ENCODE data around the gene BMAL2.

BMAL2 gene

GRCh38 chr12:27331927-27332324 lies 710 bp upstream of the BMAL2 start:
- Histone ChIP-seq H2BK5ac (ENCODE audit: low read depth, low read length, poor library complexity) (peak overlapping the region; percentile 16), H3K79me2 (ENCODE audit: control insufficient read depth, insufficient read depth, low read length, poor library complexity) (peaks cover 4% of the 10 kb centered on the region), H2BK12ac (ENCODE audit: low read length) (peak overlapping the region; percentile 15), H3K9ac (ENCODE audit: low read length) (no peak overlapping the region), H4K8ac (ENCODE audit: low read depth, low read length) (no peak overlapping the region), H3K9me3 (ENCODE audit: insufficient read depth, low read depth, low read length) (no peaks in the 10 kb centered on the region), H3K4me3 (ENCODE audit: low read depth, low read length) (no peak overlapping the region), H3K23ac (ENCODE audit: low read length) (no peak overlapping the region), H3K27ac (ENCODE audit: low read depth, low read length) (peak overlapping the region; percentile 12), H2BK120ac (ENCODE audit: insufficient read depth, low read length, poor library complexity) (no peak overlapping the region), H3K14ac (ENCODE audit: low read length) (no peak overlapping the region), H3K4me1 (ENCODE audit: control insufficient read depth in 1 of 2, insufficient read depth in 2 of 2, low read length in 2 of 2) (peaks cover 8 to 11% of the 10 kb centered on the region in 2 experiments), H4K12ac (ENCODE audit: low read depth, low read length) (no peak overlapping the region), H3K18ac (ENCODE audit: low read length) (no peak overlapping the region), H2AK5ac (ENCODE audit: low read length) (no peak overlapping the region), H2AFZ (ENCODE audit: insufficient read depth, low read length, poor library complexity) (no peak overlapping the region), H3K36me3 (ENCODE audit: control insufficient read depth in 1 of 2, insufficient read depth in 2 of 2, low read length in 2 of 2) (peaks cover 0 to 5% of the 10 kb centered on the region in 2 experiments), H4K91ac (ENCODE audit: low read depth, low read length) (peak overlapping the region; percentile 54), H3K4ac (ENCODE audit: low read depth, low read length) (no peak overlapping the region), H3K27me3 (ENCODE audit: insufficient read depth, low read length) (peaks cover 7% of the 10 kb centered on the region), H3K79me1 (ENCODE audit: low read length) (peaks cover 8% of the 10 kb centered on the region), H3K4me2 (ENCODE audit: low read length) (peak overlapping the region; percentile 94)
- DNase-seq: peak; percentile 5 to 50
- WGBS (ENCODE audit: extremely low coverage, insufficient coverage, insufficient read length): no CpG with 5 or more reads among the region's 3 CpGs

- Histone ChIP-seq H3K4me1 (ENCODE audit: control insufficient read depth in 1 of 2, insufficient read depth in 2 of 2, low read length in 2 of 2) (peaks cover 8 to 11% of the 10 kb centered on the region in 2 experiments), H4K91ac (ENCODE audit: low read depth, low read length) (peak overlapping the region; percentile 54), H2BK5ac (ENCODE audit: low read depth, low read length, poor library complexity) (peak overlapping the region; percentile 16), H3K27me3 (ENCODE audit: insufficient read depth, low read length) (peaks cover 7% of the 10 kb centered on the region), H3K4me2 (ENCODE audit: low read length) (peak overlapping the region; percentile 94), H4K12ac (ENCODE audit: low read depth, low read length) (peak overlapping the region; percentile 77), H2BK12ac (ENCODE audit: low read length) (peak overlapping the region; percentile 2), H3K79me1 (ENCODE audit: low read length) (peaks cover 8% of the 10 kb centered on the region), H2BK120ac (ENCODE audit: insufficient read depth, low read length, poor library complexity) (peak overlapping the region; percentile 23), H3K79me2 (ENCODE audit: control insufficient read depth, insufficient read depth, low read length, poor library complexity) (peaks cover 4% of the 10 kb centered on the region), H3K9ac (ENCODE audit: low read length) (no peak overlapping the region), H3K9me3 (ENCODE audit: insufficient read depth, low read depth, low read length) (no peaks in the 10 kb centered on the region), H2AFZ (ENCODE audit: insufficient read depth, low read length, poor library complexity) (peak overlapping the region; percentile 94), H3K18ac (ENCODE audit: low read length) (no peak overlapping the region), H3K4me3 (ENCODE audit: low read depth, low read length) (peak overlapping the region; percentile 82), H3K36me3 (ENCODE audit: control insufficient read depth in 1 of 2, insufficient read depth in 2 of 2, low read length in 2 of 2) (peaks cover 0 to 3% of the 10 kb centered on the region in 2 experiments), H3K4ac (ENCODE audit: low read depth, low read length) (no peak overlapping the region), H3K14ac (ENCODE audit: low read length) (peak overlapping the region; percentile 67), H4K8ac (ENCODE audit: low read depth, low read length) (peak overlapping the region; percentile 74), H3K27ac (ENCODE audit: low read depth, low read length) (no peak overlapping the region), H2AK5ac (ENCODE audit: low read length) (no peak overlapping the region), H3K23ac (ENCODE audit: low read length) (no peak overlapping the region)
- WGBS (ENCODE audit: extremely low coverage, insufficient coverage, insufficient read length): no CpG with 5 or more reads among the region's 10 CpGs
- DNase-seq: no peak
Measured at GRCh38 chr12:27332407-27332713, 276 bp upstream of the BMAL2 start.

- H3K23ac ChIP-seq (ENCODE audit: low read length): no peak overlapping the region
- no peak overlapping the region for H4K12ac ChIP-seq (ENCODE audit: low read depth, low read length)
- no peak overlapping the region for H3K4ac ChIP-seq (ENCODE audit: low read depth, low read length)
- no peak overlapping the region for H2AK5ac ChIP-seq (ENCODE audit: low read length)
- peak; percentile 80 to 85 for DNase-seq
- H3K4me3 ChIP-seq (ENCODE audit: low read depth, low read length): peak overlapping the region; percentile 82
- H4K91ac ChIP-seq (ENCODE audit: low read depth, low read length): peak overlapping the region; percentile 82
- no peak overlapping the region for H2BK120ac ChIP-seq (ENCODE audit: insufficient read depth, low read length, poor library complexity)
- H2BK5ac ChIP-seq (ENCODE audit: low read depth, low read length, poor library complexity): no peak overlapping the region
- H3K18ac ChIP-seq (ENCODE audit: low read length): no peak overlapping the region
- H3K9me3 ChIP-seq (ENCODE audit: insufficient read depth, low read depth, low read length): no peaks in the 10 kb centered on the region
- no peak overlapping the region for H2BK12ac ChIP-seq (ENCODE audit: low read length)
- no peak overlapping the region for H4K8ac ChIP-seq (ENCODE audit: low read depth, low read length)
- peaks cover 7% of the 10 kb centered on the region for H3K27me3 ChIP-seq (ENCODE audit: insufficient read depth, low read length)
- H3K4me2 ChIP-seq (ENCODE audit: low read length): peak overlapping the region; percentile 94
- WGBS (ENCODE audit: extremely low coverage, insufficient coverage, insufficient read length): no CpG with 5 or more reads among the region's 40 CpGs
- no peaks in the 10 kb centered on the region for H3K36me3 ChIP-seq (ENCODE audit: control insufficient read depth in 1 of 2, insufficient read depth in 2 of 2, low read length in 2 of 2)
- peak overlapping the region; percentile 66 for H3K9ac ChIP-seq (ENCODE audit: low read length)
- peaks cover 4% of the 10 kb centered on the region for H3K79me2 ChIP-seq (ENCODE audit: control insufficient read depth, insufficient read depth, low read length, poor library complexity)
- H3K14ac ChIP-seq (ENCODE audit: low read length): peak overlapping the region; percentile 38
- H2AFZ ChIP-seq (ENCODE audit: insufficient read depth, low read length, poor library complexity): peak overlapping the region; percentile 94
- peaks cover 8% of the 10 kb centered on the region for H3K79me1 ChIP-seq (ENCODE audit: low read length)
- H3K27ac ChIP-seq (ENCODE audit: low read depth, low read length): no peak overlapping the region
- H3K4me1 ChIP-seq (ENCODE audit: control insufficient read depth in 1 of 2, insufficient read depth in 2 of 2, low read length in 2 of 2): peaks cover 8 to 11% of the 10 kb centered on the region in 2 experiments
Measured at GRCh38 chr12:27333403-27334009, 870 bp downstream of the BMAL2 start.

- Histone ChIP-seq H2AK5ac (ENCODE audit: low read length) (no peak overlapping the region), H3K36me3 (ENCODE audit: control insufficient read depth in 1 of 2, insufficient read depth in 2 of 2, low read length in 2 of 2) (no peaks in the 10 kb centered on the region), H2BK120ac (ENCODE audit: insufficient read depth, low read length, poor library complexity) (no peak overlapping the region), H2AFZ (ENCODE audit: insufficient read depth, low read length, poor library complexity) (no peak overlapping the region), H3K9me3 (ENCODE audit: insufficient read depth, low read depth, low read length) (no peaks in the 10 kb centered on the region), H2BK5ac (ENCODE audit: low read depth, low read length, poor library complexity) (no peak overlapping the region), H2BK12ac (ENCODE audit: low read length) (no peak overlapping the region), H3K79me2 (ENCODE audit: control insufficient read depth, insufficient read depth, low read length, poor library complexity) (peaks cover 4% of the 10 kb centered on the region), H3K14ac (ENCODE audit: low read length) (no peak overlapping the region), H3K9ac (ENCODE audit: low read length) (no peak overlapping the region), H3K27ac (ENCODE audit: low read depth, low read length) (no peak overlapping the region), H4K91ac (ENCODE audit: low read depth, low read length) (no peak overlapping the region), H3K79me1 (ENCODE audit: low read length) (peaks cover 8% of the 10 kb centered on the region), H3K4me1 (ENCODE audit: control insufficient read depth in 1 of 2, insufficient read depth in 2 of 2, low read length in 2 of 2) (peaks cover 8 to 11% of the 10 kb centered on the region in 2 experiments), H3K23ac (ENCODE audit: low read length) (no peak overlapping the region), H3K4ac (ENCODE audit: low read depth, low read length) (no peak overlapping the region), H3K4me2 (ENCODE audit: low read length) (no peak overlapping the region), H3K4me3 (ENCODE audit: low read depth, low read length) (no peak overlapping the region), H4K8ac (ENCODE audit: low read depth, low read length) (no peak overlapping the region), H3K18ac (ENCODE audit: low read length) (no peak overlapping the region), H3K27me3 (ENCODE audit: insufficient read depth, low read length) (peaks cover 7% of the 10 kb centered on the region), H4K12ac (ENCODE audit: low read depth, low read length) (no peak overlapping the region)
- no peak for DNase-seq
- WGBS (ENCODE audit: extremely low coverage, insufficient coverage, insufficient read length): no CpG with 5 or more reads among the region's 7 CpGs
Measured at GRCh38 chr12:27334042-27334720, 1.5 kb downstream of the BMAL2 start.

Measured in trophoblast cell (in vitro differentiated cells and primary cell).